Rectal smooth muscle tissue (tissue), 1 donor: ENCODE results near the gene PLIN5.

Source experiments
- H3K27ac ChIP-seq: one replicate; pipeline ENCODE4 v1.7.0; 2013; ENCODE audit warnings: low read depth, low read length, inconsistent platforms
- H3K27me3 ChIP-seq: one replicate; pipeline ENCODE4 v1.7.0; 2013; ENCODE audit warnings: low read length; ENCODE audit not compliant: control insufficient read depth, insufficient read depth
- H3K36me3 ChIP-seq: one replicate; pipeline ENCODE4 v1.7.0; 2013; ENCODE audit warnings: low read length; ENCODE audit not compliant: control insufficient read depth, insufficient read depth
- H3K4me1 ChIP-seq: one replicate; pipeline ENCODE4 v1.7.0; 2013; ENCODE audit warnings: low read length; ENCODE audit not compliant: control insufficient read depth, insufficient read depth
- H3K4me3 ChIP-seq: one replicate; pipeline ENCODE4 v1.7.0; 2013; ENCODE audit warnings: low read length
- H3K9ac ChIP-seq: one replicate; pipeline ENCODE4 v1.7.0; 2013; ENCODE audit warnings: low read length

PLIN5 gene

DNA sequence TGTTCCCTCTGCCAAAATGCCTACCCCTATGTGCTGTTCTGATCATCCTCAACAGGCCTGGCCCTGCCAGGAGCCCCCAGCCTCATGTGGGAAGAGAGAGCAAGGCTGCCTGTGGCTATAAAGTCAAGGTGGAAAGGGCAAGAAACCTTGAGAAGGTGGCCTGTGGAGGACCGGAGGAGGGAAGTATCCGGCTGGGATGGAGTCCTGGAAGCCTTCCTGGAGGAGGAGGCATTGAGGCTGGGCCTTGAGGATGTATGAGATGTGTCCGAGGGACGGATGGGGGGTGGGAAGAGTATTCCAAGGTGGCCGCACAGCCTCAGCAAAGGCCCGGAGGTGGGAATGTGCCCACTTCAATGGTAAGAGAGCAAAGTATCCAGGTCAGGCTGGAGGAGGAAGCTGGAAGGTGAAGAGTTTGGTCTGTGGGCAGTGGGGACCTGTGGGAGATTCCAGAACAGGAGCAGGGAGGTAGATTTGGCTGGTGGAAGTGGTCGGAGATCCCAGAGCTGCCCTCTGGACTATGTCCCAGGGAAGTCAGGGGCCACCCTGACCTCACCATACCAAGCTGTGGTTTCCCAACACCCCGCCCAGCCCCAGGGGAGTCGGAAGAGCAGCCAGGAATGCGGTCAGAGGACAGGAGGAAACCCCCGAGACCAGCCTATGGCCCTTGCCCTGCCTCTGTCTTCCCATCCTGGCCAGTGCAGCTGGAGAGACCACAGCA lies 13.7 kb downstream of the PLIN5 start:
- Histone ChIP-seq H3K36me3 (no peaks in the 10 kb centered on the region), H3K4me3 (no peak overlapping the region), H3K27me3 (no peaks in the 10 kb centered on the region), H3K27ac (peak overlapping the region; percentile 17), H3K9ac (no peak overlapping the region), H3K4me1 (peaks cover 17% of the 10 kb centered on the region)

DNA sequence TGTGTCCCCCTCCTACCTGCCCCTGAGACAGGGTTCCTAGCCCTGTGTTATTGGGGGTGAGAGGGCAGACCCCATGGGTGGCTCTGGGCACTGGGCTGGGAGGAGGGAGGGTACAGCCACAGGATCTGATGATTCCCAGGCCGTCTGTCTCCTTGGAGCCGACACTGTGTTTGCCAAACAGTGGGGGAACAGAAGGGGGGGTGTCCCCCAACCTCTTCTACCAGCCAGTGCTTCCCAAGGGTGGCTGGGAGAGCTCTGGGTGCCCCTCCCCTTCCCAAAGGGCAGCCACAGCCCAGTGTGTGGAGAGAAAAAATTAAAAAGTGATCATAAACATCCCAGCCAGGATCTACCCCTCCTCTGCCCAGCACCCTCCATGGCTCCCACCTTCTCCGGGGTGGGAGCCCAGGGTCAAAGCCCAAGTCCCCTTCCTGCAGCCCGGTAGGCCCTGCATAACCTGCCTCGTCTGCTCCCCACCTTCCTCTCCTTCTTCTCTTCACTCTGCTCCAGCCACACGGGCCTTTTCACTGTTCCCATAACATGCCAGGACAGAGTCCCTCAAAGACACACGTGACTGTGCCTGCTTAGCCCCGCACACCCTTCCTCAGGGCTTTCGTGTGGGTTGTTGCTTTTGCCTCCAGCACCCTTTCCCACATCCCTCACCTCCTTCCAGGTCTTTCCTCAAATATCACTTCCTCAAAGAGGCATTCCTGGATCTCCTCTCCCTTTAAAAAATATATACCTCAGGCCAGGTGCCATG lies 15.3 kb downstream of the PLIN5 start:
- Histone ChIP-seq H3K27me3 (no peaks in the 10 kb centered on the region), H3K9ac (no peak overlapping the region), H3K36me3 (no peaks in the 10 kb centered on the region), H3K4me3 (no peak overlapping the region), H3K4me1 (peaks cover 17% of the 10 kb centered on the region), H3K27ac (peak overlapping the region; percentile 99)

DNA sequence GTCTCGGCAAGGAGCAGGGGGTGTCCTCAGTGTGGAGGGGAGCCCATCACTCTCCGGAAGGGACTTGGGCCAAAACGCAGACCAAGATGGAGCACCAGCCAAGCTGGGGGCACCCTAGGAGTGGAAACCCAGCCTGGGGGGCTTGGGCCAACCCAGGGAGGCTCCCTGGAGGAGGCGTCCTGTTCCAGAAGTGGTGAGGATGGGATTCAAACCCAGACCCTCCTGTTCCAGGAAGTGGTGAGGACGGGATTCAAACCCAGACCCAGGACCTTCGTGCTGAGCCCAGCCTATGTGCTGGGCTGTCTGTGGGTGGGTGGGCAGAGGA lies 15.9 kb downstream of the PLIN5 start:
- peaks cover 17% of the 10 kb centered on the region for H3K4me1 ChIP-seq

DNA sequence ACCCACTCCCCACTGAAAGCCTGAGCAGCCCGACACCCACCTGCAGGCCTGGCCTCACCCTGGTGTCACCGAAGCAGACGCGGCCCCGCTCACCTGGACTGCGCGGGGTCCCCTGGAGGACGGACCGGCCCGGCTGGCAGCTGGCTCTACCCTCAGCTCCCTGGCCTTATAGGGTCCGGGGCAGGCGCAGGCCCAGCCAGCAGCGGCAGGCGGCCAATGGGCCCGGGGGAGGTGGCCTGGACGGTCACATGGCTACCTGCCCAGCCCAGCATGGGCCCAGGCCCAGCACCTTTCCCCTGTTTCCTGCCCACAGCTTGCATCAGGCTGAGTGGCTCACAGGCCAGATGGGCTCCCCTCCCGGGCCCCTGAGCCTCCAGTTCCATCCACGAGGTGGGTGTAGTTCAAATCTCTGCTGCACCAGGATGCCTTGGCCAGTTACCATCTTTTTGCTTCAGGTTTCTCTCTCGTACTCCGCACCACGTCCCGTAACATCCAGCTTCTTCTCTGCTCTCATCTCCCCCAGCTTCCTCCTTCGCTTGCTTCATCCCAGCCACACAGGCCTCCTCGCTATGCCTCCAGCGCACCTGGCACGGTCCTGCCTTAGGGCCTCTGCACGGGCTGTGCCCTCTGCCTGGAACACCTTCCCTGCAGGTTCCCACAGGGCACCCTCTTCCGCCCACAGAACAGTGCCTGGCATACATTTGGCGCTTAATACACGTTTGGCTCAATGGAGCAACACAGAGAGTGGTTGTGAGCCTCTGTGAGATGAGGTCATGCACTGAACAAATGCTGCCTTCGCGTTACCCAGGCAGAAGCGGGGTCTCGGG lies 16.5 kb downstream of the PLIN5 start, which contains the start of gene PLIN4:
TSS of gene PLIN4 (minus strand) at position 142 of the 827 bp plus-strand sequence. CDS start 214 bp downstream, outside the sequence.
- peak within 1 kb of the TSS; percentile 99 for H3K27ac ChIP-seq
- H3K9ac ChIP-seq, result peak within 1 kb of the TSS; percentile 92
- H3K4me3 ChIP-seq, result peak within 1 kb of the TSS; percentile 75
- H3K4me1 ChIP-seq, result peaks cover 17% of the 10 kb centered on the region
- H3K27me3 ChIP-seq, result no peaks in the 10 kb centered on the region
- no peaks in the 10 kb centered on the region for H3K36me3 ChIP-seq

More for the DNA sequence above, 15.9 kb downstream of the PLIN5 start:
- no peaks in the 10 kb centered on the region for H3K27me3 ChIP-seq
- no peaks in the 10 kb centered on the region for H3K36me3 ChIP-seq
- H3K9ac ChIP-seq, result peak overlapping the region; percentile 36
- H3K27ac ChIP-seq, result peak overlapping the region; percentile 99
- H3K4me3 ChIP-seq, result peak overlapping the region; percentile 58

DNA sequence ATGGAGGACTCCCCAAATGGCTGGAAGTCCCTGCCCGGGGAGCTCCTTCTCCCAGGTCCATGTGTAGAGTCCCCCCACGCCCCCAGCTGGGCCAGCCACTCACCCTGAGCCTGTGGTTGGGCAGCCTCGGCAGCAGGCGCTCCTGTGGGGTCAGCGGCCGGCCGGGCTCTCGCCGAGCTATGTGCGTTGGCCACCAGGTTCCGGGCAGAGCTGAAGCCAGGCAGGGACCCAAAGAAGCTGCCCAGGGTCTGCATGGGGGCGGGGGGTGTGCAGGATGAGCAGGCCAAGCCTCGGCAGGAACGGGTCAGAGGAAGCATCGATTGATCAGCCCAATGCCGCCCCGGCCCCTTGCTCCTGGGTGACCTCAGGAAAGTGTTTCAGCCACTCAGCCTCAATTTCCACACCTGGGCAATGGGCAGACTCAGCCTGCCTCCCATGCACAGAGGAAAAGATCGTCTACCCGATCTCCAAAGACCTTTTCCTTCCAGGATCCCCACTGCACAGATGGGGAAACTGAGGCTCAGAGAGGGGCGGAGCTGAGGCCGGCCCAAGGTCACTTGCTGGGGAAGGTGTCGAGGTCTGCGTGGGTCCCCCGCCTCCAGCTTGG lies 17.5 kb downstream of the PLIN5 start:
- Histone ChIP-seq H3K4me3 (peak overlapping the region; percentile 75), H3K27me3 (no peaks in the 10 kb centered on the region), H3K4me1 (peaks cover 17% of the 10 kb centered on the region), H3K36me3 (peaks cover 5% of the 10 kb centered on the region), H3K9ac (peak overlapping the region; percentile 92), H3K27ac (peak overlapping the region; percentile 99)

DNA sequence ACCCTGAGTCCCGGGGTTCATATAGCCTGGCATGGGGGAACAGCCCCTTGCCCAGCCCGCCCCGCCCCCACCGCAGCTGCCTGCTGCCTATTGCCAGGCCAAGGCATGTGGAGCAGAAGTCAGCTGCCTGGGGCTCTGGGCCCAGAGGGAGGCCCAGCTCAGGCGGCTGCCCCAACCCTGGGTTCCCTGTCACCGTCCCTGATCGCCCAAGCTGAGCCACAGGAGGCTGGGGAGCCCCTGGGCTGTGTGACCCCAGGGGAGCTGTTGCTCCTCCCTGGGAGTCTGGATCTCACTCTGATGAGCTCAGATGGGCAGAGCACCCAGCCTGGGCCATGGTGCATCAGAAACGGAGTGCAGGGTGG lies 18.1 kb downstream of the PLIN5 start:
- Histone ChIP-seq H3K9ac (peak overlapping the region; percentile 21), H3K27ac (peak overlapping the region; percentile 99), H3K4me3 (peak overlapping the region; percentile 75)

DNA sequence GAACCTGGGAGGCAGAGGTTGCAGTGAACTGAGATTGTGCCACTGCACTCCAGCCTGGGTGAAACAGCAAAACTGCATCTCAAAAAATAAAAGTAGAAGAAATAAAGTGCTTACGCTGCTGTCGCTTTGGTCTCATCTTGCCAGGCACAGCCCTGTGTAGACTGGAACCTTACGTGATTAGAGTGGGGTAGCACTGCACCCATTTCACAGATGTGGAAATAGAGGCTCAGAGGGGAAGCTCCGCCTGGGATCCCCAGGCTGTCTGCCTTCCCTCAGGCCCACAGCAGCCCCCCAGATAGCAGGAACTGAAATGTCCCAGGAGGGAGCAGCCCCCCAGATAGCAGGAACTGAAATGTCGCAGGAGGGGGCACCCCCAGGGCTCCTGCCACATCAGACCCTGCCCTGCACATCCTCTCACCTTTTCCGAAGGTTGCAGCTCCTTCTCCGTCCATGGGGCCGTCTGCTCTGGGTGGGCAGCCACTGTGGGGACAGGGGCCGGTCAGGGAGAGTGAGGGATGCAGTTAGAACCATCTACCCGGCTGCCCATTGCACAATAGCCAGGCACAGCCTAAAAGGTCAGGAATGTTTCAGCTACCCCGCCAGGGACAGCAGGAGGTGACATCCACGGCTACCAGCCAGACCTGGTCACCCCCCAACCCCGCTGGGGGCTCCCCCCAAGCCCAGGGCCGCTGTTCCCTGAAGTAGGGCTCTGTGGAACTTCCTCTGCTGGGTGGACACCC lies 18.7 kb downstream of the PLIN5 start:
- Histone ChIP-seq H3K4me3 (no peak overlapping the region), H3K9ac (no peak overlapping the region), H3K27ac (peak overlapping the region; percentile 99), H3K4me1 (peaks cover 21% of the 10 kb centered on the region), H3K27me3 (no peaks in the 10 kb centered on the region), H3K36me3 (peaks cover 5% of the 10 kb centered on the region)

More for the DNA sequence above, 18.1 kb downstream of the PLIN5 start:
- Histone ChIP-seq H3K27me3 (no peaks in the 10 kb centered on the region), H3K4me1 (peaks cover 18% of the 10 kb centered on the region), H3K36me3 (peaks cover 5% of the 10 kb centered on the region)

DNA sequence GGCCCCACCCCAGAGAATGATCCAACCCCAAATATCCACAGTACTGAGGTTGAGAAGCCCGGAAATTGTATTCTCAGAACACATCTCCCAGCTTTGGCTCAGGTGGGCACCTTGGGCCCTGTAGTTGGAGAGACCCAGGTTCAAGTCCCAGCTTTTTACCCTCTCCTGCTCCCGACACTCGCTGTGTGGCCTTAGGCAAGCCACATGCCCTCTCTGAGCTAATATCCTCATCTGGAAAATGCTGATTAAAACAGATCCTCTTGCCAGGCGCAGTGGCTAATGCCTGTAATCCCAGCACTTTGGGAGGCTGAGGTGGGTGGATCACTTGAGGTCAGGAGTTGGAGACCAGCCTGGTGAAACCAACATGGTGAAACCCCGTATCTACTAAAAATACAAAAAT lies 19.3 kb downstream of the PLIN5 start:
- H3K4me1 ChIP-seq, result peaks cover 24% of the 10 kb centered on the region
- peaks cover 5% of the 10 kb centered on the region for H3K36me3 ChIP-seq
- H3K9ac ChIP-seq, result no peak overlapping the region
- no peaks in the 10 kb centered on the region for H3K27me3 ChIP-seq
- no peak overlapping the region for H3K4me3 ChIP-seq
- H3K27ac ChIP-seq, result no peak overlapping the region

DNA sequence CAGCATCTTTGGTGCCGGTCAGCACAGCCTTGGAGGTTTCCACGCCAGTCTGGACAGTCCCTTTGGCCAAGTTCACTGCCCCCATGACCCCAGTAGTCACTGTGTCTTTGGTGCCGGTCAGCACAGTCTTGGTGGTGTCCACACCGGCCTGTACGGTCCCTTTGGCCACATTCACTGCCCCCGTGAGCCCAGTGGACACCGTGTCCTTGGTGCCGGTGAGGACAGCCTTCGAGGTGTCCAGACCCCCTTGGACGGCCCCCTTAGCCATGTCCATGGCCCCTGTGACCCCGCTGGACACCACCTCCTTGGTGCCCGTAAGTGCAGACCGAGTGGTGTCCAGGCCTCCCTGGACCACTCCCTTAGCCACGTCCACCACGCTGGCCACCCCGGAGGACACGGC lies 21.8 kb downstream of the PLIN5 start:
- Histone ChIP-seq H3K27me3 (no peaks in the 10 kb centered on the region), H3K4me3 (no peak overlapping the region), H3K27ac (no peak overlapping the region), H3K4me1 (peaks cover 10% of the 10 kb centered on the region), H3K9ac (no peak overlapping the region), H3K36me3 (peaks cover 5% of the 10 kb centered on the region)

DNA sequence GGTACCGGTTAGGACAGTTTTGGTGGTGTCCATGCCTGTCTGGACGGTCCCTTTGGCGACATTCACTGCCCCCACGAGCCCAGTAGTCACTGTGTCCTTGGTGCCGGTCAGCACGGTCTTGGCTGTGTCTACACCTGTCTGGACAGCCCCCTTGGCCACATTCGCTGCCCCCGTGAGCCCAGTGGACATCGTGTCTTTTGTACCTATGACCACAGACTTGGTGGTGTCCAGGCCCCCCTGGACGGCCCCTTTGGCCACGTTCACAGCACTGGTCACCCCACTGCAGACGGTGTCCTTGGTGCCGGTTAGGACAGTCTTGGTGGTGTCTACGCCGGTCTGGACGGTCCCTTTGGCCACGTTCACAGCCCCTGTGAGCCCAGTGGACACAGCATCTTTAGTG lies 23.0 kb downstream of the PLIN5 start:
- H3K27ac ChIP-seq, result no peak overlapping the region
- H3K27me3 ChIP-seq, result no peaks in the 10 kb centered on the region
- no peak overlapping the region for H3K4me3 ChIP-seq
- H3K4me1 ChIP-seq, result peaks cover 10% of the 10 kb centered on the region
- peaks cover 6% of the 10 kb centered on the region for H3K36me3 ChIP-seq
- H3K9ac ChIP-seq, result no peak overlapping the region

DNA sequence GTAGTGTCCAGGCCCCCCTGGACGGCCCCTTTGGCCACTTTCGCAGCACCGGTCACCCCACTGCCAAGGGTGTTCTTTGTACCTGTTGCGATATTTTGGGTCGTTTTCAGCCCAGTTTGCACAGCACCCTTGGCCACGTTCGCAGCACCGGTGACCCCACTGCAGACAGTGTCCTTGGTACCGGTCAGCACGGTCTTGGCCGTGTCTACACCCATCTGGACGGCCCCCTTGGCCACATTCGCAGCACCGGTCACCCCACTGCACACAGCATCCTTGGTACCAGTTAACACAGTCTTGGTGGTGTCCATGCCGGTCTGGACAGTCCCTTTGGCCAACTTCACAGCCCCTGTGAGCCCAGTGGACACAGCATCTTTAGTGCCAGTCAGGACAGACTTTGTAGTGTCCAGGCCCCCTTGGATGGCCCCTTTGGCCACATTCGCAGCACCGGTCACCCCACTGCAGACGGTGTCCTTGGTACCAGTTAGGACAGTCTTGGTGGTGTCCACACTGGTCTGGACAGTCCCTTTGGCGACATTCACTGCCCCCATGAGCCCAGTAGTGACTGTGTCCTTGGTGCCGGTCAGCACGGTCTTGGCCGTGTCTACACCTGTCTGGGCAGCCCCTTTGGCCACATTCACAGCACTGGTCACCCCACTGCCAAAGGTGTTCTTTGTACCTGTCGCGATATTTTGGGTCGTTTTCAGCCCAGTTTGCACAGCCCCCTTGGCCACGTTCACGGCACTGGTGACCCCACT lies 23.5 kb downstream of the PLIN5 start:
- no peak overlapping the region for H3K4me3 ChIP-seq
- H3K4me1 ChIP-seq, result peaks cover 8% of the 10 kb centered on the region
- no peaks in the 10 kb centered on the region for H3K27me3 ChIP-seq
- H3K9ac ChIP-seq, result no peak overlapping the region
- H3K27ac ChIP-seq, result no peak overlapping the region
- H3K36me3 ChIP-seq, result peaks cover 6% of the 10 kb centered on the region
